GM19438 (cell line): ENCODE results near the gene FTCDNL1.

Experiments
- ATAC-seq: cut with Tn5 transposase; IDR thresholded peaks from one replicate; pipeline ENCODE4 v1.9.1; 2021; ENCODE audit warnings: low read depth; ENCODE audit not compliant: unreplicated experiment

The FTCDNL1 gene

DNA sequence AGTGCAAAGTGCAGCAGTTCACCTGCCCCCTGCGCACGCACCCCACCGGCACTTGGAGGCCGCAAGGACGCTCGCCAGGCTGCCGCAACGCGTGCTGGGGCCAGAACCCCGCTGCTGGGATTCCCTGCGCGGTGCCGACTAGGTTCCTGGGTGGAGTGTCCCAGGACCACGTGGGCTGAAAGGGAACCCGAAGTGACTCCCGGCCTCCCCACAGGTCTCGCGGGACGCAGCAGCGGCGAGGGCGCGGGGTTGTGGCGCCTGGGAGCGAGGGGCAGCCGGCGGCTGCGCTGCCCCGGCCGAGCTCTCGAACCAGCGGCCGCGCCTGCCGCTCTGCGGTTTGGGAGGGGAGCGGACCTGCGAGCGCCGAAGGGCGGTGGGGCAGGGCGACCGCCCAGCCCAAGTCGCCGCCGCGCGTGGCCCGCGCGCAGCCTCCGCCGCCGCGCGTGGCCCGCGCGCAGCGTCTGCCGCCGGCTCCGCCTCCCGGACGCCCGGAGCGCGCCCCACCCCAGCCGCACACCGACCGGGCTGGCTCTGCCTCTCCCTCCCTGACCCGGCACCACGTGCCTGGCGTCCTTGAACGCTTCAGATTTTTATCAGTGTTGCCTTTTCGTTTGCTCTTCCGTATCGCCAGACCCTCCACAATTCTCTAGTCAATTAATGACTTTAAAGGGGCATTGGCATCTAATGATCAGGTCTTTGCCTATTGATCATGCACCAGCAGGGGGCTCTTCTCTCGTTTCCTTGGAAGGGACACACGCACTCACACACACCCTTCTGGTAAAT, at the start of gene FTCDNL1:
FTCDNL1 (minus strand) TSS at position 475 of the 783 bp plus-strand sequence. CDS start 2,230 bp downstream, outside the sequence.
- ATAC-seq = peak; percentile 97

DNA sequence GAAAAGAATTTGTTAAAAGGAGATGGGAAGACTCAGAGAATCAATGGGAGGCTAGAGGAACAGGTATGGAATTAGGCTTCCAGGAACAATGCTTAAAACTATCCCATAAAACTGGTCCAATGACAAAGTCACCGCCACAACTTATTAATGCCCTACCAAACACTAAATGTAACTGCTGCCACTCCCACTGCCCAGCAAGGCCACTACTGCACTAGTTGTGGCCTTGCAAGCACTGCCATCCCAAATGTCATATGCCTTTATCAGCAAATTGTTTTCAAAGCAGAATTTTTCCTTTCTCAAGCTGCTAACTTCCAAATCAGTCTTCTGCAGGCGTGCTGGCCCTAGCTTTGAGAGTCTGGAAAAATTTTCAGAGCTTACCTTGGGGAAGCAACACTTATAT, 45.6 kb upstream of the FTCDNL1 start:
- ATAC-seq = no peak

GRCh38 chr2:199895406-199895805, 44.4 kb upstream of the FTCDNL1 start:
- no peak for ATAC-seq

- ATAC-seq = no peak
These were observed 32.7 kb upstream of the FTCDNL1 start for GRCh38 chr2:199883474-199884212.

GRCh38 chr2:199882667-199883066, 31.7 kb upstream of the FTCDNL1 start:
- no peak for ATAC-seq

- ATAC-seq = no peak
These were observed 24.4 kb upstream of the FTCDNL1 start for GRCh38 chr2:199875400-199875799.

DNA sequence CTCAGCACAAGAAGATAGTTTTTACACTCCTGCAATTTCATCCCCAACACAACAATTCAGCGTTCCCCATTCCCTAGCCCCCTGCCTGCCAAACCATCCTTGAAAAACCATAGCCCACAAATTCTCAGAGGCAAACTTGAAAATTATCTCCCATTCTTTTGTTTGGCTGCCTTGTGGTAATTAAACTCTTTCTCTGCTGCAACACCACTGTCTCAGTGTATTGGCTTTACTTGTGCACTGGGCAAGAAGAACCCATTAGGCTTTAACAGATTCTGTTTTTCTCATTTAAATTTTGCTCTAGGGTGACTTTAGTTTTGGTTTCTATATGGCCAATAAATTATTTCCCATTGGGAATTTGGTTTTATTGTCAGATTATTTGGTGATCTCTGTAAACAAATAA, 23.2 kb upstream of the FTCDNL1 start:
- ATAC-seq = no peak

DNA sequence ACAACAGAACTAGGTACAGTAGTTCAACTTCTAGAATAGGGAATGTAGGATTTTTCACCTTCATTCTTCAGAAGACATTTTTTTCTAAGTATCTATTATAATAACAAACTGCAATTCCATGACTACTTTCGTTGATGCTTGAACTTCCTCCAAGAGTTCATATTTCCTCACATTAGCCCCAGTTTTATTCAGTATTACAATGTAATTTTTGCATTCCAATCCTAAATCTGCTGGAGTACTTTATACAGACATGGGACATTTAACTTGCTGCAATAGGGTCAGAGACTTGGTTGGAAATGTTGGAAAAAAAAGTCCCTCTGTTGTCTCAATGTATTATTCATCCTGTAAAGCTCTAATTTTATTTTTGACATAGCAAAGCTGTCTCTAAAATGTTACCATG, 19.6 kb upstream of the FTCDNL1 start:
- no peak for ATAC-seq

DNA sequence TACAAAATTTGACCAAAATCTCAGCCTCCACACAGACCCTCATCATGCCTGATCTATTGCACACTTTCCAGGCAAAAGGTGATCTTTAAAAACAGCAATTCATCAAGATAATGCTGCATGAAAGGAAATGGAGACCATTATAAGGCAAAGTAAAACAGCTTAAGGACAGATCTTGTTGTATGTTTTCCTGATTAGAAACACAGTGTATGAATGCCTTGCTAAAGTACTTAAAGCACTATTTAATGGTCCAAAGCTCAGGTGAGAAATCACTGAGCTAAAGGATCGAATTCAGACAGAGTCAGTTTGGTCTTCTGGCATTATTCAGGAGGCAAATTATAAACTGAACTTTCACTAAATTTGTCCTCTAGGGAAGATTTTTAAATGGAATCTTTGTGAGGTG, 18.7 kb upstream of the FTCDNL1 start:
- ATAC-seq = no peak

- ATAC-seq = no peak
These were observed 18.2 kb upstream of the FTCDNL1 start for GRCh38 chr2:199869227-199869541.

DNA sequence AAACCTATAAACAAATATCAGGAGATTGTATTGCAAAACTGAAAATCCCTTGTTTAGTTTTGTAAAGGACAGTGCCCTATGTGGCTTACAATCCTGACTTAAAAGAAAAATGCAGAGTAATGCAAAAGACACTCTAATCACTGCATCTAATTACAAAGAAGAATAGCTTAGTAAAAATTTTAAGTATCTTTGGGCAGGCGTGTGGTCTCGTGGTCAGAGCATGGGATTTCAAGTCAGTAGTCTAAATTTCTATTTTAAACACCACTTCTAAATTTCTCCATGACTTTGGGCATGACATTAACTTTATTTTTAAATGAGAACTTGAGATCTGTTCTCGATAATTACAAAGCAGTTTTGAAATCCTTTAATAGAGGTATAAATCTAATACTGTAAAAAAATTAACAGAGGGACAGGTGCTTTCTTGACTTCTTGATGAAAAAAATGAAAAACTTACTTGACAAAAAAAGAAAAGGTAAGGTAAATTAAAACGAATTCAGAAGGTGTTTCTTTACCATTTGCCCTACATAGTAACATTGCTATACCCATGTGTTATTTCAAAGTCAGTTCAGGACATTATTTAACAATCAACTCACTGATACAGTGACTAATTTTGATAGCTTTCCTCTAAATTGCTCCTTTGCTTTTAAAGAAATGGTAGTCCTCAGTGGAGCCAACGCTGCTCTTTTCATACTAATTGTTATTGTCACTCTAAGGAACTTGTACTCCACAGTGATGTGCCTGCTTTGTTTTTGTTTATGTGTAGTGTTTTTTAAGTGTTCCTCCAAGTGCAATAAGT, 17.6 kb upstream of the FTCDNL1 start:
- ATAC-seq = no peak

GRCh38 chr2:199865905-199866304, 14.9 kb upstream of the FTCDNL1 start:
- no peak for ATAC-seq

DNA sequence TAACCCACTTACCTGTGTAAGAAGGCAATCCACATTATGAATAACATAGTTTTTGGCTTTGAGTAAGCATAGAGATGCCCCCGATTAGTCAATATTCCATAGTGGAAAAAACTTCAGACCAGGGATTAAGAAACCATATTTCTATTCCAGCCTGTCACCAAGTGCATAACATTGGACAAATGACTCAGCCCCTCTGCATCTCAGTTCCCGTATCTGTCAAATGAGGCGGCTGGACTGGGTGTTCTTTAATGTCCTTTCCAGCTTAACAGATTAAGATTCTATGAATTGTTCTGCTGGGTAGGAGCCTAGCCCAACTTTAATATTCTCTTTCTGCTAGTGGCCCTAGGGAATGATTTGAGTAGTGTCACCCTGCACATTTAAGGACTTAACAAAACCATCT, 11.8 kb upstream of the FTCDNL1 start:
- ATAC-seq = no peak

GRCh38 chr2:199861132-199861774, 10.3 kb upstream of the FTCDNL1 start:
- no peak for ATAC-seq

DNA sequence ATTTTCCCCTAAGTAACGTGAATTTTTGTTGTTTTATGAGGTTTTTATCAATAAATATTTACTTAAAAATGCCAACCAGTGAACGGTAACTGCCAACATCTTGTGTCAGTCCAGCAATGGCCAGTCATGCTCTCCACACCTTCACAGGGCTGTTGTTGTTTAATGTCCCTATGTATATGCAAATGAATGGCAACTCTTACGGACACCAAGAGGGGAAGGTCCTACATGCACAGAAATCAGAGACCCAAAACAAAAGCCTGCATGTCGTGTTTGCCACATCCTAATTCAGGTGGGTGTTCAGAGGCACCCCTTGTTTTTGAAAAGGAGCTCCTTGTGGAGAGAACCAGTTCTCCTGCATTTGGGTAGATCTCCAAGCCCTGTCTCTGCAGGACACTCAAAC, 4.8 kb upstream of the FTCDNL1 start:
- no peak for ATAC-seq

DNA sequence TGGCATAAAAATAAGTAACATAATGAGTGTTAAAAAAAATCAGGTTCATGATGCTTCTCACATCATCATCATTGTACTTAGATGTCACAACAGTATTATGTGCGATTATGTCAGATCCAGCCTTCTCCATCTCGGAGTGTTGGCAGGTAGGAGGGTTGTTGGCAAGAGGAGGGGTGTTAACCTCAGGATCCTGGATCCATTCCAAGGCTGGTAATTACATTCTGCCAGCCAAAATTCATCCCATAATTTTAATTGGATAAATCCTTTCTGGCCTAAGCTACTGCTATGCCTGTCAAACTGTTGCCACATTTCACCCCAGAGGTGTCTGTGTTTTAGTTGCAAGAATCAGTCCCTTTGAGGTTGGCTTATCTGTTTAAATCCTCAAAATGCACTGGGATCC, 891 bp upstream of the FTCDNL1 start:
- no peak for ATAC-seq

DNA sequence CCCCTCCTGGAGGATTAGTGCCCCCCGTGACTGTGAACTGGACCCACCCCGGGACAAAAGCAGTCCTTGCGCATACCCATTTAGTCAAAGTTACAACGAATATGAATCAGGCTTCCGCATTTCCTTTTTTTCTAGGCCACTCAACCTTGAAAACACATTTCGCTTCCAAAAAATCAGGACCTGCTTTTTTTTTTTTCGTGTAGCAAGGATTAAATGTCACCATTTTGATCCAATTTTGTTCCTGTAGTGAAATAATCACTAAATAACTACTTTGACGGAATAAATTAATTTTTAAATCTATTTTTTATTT, 464 bp upstream of the FTCDNL1 start:
- no peak for ATAC-seq

DNA sequence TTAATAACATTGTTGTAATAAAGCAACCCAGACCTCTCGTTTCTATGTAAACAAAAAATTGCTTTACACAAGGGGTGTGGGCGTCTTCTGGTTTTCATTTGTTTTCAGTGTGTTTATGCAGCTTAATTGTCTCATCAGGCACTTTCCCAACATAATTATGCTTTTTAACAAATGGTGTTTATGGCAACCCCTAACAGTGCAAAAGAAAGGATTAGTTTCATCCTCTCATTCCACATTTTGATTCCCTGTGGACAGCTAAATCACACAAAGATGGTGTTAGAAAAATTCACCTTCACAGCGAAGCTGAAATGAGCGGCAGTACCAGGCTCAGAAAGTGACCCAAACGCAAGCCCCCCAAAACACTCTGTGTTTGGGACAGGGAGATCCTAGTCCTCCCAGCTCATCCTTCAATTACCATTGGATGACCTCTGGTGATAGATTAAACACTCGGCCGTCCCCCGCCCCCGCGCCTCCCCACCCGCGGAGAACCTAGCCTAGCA, 724 bp downstream of the FTCDNL1 start:
- ATAC-seq = no peak

DNA sequence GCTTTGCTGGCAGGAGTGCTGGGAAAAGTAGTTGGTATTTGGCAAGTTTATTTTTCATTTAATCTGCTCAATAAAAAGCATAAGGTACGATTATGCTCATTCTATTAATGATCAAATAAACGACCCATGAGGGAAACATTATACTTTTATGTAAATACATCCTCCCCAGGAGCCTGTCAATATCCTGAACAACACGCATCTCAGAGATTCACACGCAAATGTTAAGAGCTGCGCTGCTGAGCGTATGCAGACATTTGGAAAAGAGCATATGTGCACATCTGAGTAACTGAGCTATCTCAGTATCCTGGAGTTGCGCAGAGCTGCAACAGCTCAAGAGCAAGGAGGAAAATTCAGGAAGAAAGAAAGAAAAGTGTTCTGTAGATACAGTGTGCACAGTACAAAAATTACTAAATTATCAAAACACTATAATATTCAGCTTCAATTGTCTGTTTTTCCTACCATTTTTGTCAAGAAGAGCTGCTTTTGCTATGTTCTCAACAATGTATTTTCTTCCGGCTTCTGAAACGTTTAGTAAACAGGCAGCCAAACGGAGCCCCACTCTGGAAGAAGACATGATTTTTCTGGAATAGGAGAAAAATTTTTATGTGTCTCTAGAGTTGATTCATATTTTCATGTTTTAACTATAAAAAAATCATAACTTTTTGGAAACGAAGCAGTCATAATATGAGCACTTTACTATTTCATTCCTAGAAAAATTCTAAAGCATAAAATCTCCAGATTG, 2.4 kb downstream of the FTCDNL1 start:
- ATAC-seq = no peak

GRCh38 chr2:199847181-199847864, 3.7 kb downstream of the FTCDNL1 start:
- ATAC-seq = no peak
